Measurements from ENCODE around the gene NAA60.
"Not testable (repeated sequence)": the region's sequence is repeated elsewhere in the genome, so short reads cannot be mapped to it uniquely, and the experiment has no call there.

Gene NAA60

DNA sequence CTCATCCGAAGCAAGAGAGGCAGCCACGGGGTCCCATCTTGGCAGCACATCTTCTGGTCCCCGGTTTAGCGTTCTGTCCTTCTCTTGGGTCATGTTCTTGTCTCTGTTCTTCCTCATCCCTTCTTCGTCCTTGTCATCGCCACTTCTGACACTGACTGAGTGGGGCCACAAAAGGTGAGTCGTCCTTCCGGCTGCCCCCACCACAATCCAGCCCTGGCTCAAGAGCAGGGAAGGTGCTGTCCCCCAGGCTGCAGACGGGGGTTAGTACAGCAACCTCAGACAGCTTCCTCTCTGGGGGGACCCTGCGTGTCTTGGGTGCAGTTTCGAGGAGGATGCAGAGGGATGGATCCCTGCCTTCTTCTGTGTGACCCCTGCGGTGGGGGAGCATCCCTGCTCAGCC, 21.8 kb downstream of the NAA60 start:
- no peak for DNase-seq

DNA sequence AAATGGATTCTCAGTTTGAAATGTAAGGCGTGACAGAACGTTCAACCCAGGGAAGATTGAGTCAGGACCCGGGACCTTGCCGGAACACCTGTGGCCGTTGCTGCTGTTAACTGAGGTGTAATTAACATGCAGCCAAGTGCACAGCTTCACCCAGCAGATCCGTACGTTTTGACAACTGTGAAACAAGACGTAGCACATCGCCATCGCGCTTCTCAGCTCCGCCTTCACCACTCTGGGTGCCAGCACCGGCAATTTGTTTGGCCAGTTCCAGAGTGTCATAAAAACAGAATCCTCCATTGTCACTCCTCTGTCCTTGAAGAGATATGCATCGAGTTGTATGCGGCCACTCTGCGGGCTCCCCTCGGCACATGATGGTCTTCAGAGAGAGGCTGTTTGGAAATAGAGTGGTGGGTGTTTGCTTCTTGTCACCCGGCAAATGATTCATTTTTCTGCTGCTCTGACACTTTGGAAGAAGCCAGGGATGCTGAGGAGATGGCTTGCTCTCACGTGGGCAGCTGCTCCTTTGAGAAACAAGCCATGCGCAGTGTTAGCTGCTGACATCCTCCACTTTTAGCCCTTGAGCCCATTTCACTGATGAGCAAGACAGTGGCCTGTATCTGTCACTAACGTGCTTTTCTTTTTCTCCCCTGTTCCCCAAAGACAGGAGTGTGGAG, 22.6 kb downstream of the NAA60 start:
- no peak for DNase-seq

DNA sequence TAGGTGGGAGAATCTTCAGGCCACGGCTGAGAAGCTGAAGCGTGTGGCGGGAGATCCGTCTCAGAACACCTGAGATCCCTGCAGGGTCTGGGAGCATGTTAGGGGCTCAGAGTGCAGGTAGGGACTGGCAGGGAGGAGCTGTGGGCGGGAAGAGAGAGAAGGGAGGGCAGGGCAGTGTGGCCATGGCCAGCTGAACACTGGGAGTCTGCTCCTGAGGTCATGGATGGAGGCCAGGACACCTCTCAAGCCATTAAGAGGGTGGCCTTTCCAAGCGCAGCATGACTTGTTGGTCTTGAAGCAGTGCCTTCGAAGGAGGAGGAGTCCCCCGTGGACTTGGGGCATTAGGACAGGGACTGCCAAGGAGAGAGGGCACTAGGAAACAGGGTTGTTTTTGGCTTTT, 23.7 kb downstream of the NAA60 start:
- no peak for DNase-seq

DNA sequence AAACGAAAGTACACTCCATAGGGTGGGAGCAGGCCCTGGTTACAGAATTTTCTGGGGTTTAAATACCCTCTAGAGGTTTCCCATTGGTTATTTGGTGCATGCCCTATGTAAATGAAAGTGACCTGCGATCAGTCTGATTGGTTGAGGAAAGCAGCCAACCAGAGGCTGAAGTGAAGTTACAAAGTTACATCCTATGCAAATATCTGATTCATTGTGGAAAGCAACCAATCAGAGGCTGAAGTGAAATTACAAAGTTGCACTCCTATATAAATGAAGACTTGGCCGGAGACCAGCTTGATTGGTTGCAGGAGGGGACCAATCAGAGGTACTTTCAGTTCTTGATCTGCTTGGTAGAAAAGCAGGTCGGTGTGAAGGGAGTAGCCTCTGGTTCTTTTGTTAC, 24.4 kb downstream of the NAA60 start:
- DNase-seq: peak; percentile 38

DNA sequence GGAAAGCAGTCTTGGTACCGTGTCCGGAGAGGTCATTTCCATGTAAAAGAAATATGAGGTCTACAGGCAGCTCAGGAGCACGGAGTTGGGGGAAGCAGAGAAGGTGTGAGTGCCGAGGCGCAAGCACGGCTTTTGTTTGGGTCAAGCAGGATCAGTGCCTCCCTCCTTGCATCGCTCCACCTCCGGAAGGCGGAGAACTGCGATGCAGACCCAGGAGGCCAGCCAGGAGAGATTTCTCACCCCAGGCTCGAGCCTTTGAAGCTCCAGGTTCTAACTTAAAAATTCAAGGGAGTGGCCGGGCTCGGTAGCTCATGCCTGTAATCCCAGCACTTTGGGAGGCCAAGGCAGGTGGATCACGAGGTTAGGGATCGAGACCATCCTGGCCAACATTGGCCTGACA, 25.0 kb downstream of the NAA60 start:
- DNase-seq: no peak

DNA sequence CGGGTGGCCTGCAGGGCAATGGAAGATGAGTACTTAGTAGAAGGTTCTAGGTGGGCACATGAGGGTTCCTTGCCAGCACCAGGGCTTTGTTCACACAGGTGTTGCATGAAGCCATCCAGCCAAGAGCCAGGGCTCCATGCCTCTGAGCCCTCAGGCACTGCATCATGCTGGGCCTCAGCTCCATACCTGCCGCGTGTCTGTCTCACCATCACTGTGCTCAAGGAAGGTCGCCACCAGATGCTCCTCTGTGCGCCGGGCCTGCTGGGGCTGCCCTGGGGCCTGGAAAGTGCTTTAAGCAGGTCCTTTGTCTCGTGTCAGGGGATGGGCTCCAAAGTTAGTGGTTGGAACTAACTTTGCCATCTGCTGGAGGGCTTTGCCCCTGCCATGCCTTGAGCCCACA, 26.3 kb downstream of the NAA60 start:
- DNase-seq: no peak

DNA sequence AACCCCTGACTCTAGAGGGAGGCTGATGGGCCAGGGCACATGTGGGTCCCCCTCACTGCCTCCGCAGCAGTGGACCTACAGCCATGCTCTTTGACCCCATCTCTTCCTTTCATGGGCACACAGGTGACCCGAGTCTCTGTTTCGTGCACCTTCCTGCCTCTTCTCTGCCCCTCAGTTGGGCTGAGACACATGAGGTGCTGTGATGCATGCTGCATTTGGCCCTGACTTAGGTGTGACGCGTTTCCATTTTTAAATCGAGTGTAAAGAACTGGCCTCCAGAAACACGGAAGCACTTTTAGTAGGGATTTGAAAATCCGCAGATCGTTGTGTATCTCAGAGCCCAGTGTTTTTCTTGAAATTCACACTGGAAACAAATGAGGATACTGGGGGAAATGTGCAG, 27.2 kb downstream of the NAA60 start:
- no peak for DNase-seq

DNA sequence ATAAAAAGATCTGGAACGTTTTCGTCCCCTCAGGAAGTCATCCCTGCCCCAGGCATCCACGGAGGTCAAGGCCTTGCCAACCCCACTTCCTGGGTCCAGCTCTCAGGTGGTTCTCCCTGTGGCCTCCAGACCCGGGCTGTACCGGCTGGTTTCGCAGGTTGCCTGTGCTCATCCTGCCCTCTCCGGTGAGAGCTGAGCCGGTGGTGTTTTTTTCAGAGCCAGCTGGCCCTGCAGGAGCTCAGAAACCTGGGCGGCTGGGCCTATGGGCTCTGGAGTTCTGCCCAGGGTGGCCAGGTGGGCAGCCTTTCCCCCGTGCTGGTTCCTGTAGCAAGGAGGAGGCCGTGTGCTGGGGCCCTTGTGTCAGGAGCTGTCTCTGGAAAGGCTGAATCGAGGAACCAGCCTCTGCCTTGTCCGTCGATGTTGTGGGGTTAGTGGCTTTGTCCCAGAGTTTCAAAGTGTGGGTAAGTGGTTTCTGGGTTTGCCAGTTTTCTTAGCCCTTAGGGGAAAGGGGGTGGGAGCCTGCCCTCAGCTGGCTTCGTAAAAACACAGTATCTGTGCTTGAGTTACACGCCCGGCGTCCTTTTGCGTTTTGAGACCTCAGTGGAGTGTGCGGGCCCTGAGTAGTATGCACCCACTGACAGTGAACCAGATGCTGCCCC, 28.2 kb downstream of the NAA60 start:
- no peak for DNase-seq

DNA sequence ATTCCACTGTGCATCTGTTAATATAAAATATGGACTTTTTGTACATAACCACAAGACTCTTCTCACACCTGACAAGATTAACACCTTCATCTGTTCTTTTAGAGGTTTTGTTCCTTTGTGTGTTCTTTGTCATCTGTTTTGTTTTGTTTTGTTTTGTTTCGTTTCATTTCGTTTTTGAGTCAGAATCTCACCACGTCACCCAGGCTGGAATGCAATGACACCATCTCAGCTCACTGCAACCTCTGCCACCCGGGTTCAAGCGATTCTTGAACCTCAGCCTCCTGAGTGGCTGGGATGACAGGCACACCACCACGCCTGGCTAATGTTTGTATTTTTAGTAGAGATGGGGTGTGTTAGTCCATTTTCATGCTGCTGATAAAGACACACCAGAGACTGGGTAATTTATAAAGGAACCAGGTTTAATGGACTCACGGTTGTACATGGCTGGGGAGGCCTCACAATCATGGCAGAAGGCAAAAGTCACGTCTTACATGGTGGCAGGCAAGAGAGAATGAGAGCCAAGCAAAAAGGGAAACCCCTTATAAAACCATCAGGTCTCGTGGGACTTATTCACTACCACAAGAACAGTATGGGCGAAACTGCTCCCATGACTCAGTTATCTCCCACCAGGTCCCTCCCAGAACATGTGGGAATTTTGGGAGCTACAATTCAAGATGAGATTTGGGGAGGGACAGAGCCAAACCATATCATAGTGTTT, 29.6 kb downstream of the NAA60 start:
- DNase-seq: no peak

DNA sequence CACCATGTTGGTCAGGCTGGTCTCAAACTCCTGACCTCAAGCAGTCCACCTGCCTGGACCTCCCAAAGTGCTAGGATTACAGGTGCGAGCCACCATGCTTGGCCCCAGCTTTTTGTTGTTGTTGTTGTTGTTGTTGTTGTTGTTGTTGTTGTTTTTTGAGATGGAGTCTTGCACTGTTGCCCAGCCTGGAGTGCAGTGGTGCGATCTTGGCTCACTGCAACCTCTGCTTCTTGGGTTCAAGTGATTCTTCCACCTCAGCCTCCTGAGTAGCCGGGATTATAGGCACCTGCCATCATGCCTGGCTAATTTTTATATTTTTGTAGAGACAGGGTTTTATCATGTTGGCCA, 30.1 kb downstream of the NAA60 start:
- DNase-seq: not testable (repeated sequence)

DNA sequence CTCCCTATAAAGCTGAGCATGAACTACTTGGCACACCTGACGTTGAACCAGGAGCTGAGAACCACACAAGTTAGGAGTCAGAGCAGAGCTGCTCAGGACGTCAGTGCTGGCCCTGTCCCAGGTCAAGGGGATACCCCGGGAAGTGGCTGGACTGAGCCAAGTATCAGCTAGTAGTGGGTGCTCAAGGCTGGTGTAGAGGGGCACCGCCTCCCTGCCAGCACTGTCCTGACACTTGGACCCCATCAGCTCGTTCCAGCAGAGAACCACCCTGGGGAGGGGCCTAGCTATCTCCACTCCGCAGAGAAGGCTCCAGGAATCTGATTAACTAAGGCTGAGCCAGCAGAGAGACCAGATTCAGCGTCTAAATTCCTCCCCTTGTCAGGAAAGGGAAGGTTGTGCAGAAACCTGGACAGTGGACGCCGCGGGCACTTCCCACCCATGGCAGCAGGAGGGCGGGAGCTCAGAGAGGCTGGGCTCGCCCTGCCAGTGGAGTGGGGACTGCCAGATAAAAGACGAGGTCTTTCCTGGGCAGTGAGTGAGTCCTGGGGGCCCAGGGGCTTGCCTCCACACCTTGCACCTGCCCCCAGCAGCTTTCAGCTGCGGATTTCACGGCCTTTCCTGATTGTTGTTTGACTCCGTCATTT, 30.8 kb downstream of the NAA60 start:
- DNase-seq: no peak

DNA sequence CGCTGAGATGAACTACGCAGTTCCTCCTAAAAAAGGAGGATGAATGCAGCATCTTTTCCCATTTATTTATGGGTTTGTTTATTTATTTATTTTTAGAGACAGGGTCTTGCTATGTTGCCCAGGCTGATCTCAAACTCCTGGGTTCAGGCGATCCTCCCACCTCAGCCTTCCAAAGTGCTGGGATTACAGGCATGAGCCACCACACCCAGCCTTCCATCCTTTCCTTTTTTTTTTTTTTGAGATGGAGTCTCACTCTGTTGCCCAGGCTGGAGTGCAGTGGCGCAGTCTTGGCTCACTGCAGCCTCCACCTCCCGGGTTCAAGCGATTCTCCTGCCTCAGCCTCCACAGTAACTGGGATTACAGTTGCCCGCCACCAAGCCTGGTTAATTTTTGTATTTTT, 31.4 kb downstream of the NAA60 start:
- DNase-seq: not testable (repeated sequence)

DNA sequence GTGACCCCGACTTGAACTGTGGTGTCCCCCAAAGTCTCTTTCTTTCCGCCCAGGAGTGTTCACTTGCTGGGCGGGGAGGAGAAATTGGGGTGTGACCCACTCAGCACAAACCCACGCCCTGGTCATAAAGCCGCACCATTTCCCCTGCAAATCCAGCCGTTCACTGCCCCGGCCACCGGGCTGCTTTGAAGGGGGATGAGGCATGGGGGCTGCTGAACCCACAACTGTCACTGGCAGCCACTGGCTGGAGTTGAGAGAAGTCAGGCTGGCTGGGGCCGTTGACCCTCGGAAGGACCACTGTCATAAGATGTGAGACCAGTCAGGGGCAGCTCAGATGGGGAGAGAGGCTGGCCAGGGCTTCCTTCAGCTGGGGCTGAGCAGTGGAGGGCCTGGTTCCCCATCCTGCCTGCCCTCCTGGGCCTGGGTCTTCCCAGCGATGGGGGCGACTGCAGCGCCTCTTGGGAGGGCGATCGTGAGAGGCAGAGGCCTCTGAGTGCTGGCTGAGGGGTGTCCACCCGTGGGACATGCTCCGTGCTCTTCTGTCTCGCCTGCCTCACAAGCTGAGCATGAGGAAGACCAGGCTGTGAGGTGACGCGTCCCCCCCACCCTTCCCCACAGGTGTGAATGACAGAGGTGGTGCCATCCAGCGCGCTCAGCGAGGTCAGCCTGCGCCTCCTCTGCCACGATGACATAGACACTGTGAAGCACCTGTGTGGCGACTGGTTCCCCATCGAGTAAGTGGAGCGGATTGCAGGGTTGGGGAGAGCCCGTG, 32.3 kb downstream of the NAA60 start:
- DNase-seq: no peak

DNA sequence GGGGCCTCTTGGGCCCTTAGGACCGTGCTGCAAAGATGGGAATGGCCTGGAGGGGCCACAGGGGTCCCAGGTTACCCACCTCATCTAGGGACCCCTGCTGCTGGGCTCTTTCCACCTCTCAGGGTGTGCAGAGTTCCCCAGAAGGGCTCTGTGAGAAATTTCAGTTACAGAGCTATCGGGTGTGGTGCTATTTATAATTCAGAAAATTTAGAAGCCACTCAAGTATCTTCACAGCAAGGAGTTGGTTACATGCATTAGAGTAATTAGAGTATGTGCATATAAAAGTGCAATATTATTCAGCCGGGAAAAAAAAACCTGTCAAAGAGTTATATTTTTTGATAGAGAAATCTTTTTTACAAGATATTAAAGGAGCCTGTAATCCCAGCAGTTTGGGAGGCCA, 32.9 kb downstream of the NAA60 start:
- no peak for DNase-seq

DNA sequence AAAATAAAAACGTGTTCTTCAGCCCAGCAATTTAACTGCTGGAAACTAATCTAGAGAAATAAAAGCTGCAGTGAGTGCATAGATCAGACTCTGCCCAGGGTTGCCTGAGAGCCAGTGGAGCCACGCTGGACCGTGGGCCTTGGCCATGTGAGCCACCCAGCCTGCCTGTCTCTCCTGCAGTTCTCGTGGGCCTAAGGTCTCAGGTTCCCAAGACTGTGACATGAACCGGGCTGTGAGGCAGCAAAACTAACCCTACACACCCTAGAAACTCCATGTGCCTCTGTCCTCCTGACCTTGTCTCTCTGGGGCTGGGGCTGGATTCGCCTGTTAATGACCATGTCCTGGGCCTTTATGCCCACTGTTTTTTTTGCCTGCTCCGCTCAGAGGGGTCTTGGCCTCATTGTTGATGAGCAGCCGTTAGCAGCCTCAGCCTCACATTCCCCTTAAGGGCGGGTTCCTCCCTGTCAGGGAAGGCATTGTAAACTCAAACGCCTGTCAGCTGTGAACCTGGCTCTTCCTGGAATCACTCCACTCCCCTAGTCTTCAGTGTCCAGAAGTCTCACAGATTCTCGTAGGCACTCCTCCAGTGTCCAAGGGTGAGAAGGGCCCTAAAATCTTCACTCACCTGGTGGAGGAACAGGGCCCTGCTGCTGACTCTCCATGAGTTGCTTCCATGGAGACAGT, 34.9 kb downstream of the NAA60 start:
- no peak for DNase-seq

DNA sequence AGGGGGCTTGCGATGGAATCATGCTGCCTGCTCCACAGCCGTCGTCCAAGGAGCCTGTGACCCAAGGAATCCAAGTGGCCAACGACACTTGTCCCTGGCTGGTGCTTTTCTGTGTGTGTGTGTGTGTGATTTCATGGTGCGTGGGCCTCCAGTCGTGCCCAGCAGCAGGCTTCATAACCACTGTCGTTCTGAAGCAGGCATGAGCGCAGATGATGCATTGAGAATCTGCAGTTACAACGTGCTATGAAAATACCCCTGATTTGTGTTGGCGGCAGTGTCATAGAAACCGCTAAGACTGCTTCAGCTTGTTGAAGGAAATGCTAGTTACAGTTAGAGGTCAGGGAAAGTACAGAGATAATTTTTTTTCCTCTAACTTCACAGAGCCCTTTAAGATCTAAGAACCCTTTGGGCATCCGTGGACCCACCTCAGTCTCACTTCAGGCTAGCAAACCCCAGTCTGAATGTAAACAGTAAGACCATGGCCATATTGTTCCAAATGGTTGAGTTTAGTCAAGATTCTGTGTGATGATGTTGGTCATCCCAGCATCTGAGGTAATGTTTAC, 36.3 kb downstream of the NAA60 start:
- no peak for DNase-seq

DNA sequence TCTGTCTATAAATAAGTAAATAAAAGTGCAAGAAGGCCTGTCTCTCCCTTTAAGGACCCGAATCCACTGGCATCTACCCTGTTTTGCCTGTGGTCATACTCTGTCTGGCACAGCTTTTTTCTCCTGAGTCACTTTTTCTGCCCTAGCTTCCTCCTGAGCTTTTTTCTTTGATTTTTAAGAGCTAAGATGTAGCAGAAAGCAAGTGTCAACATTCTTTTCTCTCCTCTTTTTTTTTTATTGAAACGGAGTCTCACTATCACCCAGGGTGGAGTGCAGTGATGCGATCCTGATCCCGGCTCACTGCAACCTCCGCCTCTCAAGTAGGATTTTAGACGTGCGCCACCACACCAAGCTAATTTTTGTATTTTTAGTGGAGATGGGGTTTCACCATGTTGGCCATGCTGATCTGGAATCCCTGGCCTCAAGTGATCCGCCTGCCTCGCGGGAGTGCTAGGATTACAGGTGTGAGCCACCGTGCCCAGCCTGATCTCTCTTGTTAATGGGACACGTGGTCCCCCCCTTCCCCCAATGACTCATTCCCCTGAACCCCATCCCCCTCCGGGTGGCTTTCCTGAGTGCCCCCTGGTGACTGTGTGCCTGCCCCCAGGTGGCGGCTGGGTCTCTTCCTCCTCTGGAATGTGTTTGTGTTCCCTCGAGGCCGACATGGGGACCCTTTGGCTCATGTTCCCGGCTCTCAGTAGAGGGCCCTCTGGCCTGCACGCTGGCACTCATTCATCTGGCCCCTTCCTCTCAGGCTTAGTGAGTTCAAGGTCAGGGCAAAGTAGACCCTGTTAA, 37.6 kb downstream of the NAA60 start:
- peak; percentile 17 for DNase-seq

DNA sequence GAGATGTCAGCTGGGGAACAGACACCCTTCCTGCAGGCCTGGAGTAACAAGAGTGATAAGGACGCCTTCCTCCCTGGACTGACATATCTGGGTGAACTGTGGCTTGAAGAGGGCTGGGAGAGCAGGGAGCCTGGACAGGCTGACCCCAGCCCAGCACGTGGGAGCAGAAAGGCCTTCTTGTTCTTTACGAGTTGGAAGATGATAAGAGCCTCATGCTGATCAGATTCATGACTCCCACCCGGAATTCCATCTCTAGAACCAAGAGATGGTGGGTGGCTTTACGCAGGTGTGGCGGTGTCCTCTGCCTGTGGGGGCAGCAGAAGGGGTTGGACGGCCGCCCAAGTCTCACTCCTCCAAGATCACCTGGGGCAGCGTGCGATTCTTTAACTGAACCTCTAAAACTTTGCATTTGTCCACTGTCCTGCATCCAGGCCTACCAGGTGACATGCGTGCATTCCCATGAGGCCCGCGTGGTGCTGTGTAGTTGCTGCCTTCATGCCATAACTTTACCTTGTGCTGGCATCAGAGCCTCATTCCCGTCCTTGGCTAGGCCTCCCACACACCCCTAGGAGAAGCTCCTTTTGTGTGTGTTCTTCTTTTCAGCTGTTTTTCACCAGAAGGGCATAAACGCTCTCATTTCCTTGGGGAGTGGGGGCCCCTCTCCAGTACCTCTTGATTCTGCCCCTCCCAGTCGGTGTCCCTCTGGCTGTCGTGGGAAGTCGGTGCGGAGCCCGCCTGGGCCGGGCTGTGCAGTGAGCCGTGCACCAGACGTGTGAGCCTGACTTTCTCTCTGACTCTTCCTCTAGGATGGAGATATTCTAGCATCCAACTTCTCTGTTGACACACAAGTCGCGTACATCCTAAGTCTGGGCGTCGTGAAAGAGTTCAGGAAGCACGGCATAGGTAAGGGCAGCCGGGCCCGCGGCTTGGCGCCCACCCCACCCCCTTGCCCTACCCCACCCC, 38.5 kb downstream of the NAA60 start:
- DNase-seq: no peak

DNA sequence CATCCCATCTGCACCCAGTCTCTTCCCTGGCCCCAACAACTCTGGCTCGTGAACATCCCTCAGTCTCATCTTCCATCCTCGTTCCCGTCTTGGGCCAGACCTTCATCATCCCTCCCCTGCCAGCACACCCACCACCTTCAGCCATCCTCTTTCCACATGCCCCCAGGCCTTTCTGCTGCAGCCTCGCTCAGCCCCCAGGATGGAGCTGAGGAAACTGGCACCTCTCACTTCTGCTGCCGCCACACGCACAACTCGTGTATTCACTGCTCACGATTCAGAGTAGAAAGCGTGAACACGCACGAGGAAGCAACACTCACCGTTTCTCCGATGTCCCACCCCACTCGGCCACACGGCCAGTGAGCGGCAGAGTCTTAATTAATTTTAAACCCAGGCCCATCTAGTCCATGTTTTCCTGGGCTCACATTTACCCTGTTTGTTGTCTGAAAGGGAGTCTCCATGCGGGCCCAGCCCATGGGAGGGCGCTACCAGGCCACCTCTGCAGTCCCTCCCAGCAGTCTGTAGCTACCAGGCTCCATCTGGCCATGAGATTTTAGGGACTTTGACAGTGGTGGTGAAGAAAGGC, 39.3 kb downstream of the NAA60 start:
- no peak for DNase-seq

Data from fibroblast of skin of back (primary cell).